Glomerular visceral epithelial cell (primary cell): ENCODE results near the gene MANBA.

Source experiments
- DNase-seq: peaks from one replicate; pipeline ENCODE4 v3.0.0-alpha.2; 2016; ENCODE audit errors: extremely low spot score

Gene MANBA

GRCh38 chr4:102760645-102761295 lies at the start of gene MANBA:
Gene MANBA (minus strand): TSS chr4:102760968. CDS start chr4:102760894, 74 bp downstream.
- peak; percentile 81 for DNase-seq

- no peak for DNase-seq
Observed at GRCh38 chr4:102809691-102810090, 48.9 kb upstream of the MANBA start.

GRCh38 chr4:102809190-102809589 lies 48.4 kb upstream of the MANBA start:
- no peak for DNase-seq

- DNase-seq, result no peak
Observed at GRCh38 chr4:102808009-102808408, 47.2 kb upstream of the MANBA start.

GRCh38 chr4:102807345-102807744 lies 46.6 kb upstream of the MANBA start:
- peak; percentile 28 for DNase-seq

GRCh38 chr4:102799816-102800215 lies 39.0 kb upstream of the MANBA start:
- DNase-seq, result no peak

GRCh38 chr4:102794999-102795398 lies 34.2 kb upstream of the MANBA start:
- DNase-seq, result no peak

GRCh38 chr4:102792361-102792936 lies 31.7 kb upstream of the MANBA start:
- no peak for DNase-seq

GRCh38 chr4:102791318-102791835 lies 30.6 kb upstream of the MANBA start:
- no peak for DNase-seq

- DNase-seq, result peak; percentile 50
Observed at GRCh38 chr4:102789317-102789717, 28.5 kb upstream of the MANBA start.

GRCh38 chr4:102787944-102788343 lies 27.2 kb upstream of the MANBA start:
- no peak for DNase-seq

GRCh38 chr4:102787096-102787881 lies 26.5 kb upstream of the MANBA start:
- DNase-seq, result no peak

- DNase-seq, result no peak
Observed at GRCh38 chr4:102786279-102786678, 25.5 kb upstream of the MANBA start.

- no peak for DNase-seq
Observed at GRCh38 chr4:102783006-102783405, 22.2 kb upstream of the MANBA start.

GRCh38 chr4:102781570-102781969 lies 20.8 kb upstream of the MANBA start:
- DNase-seq, result no peak

- DNase-seq, result peak; percentile 18
Observed at GRCh38 chr4:102780476-102781144, 19.8 kb upstream of the MANBA start.

- no peak for DNase-seq
Observed at GRCh38 chr4:102779204-102779603, 18.4 kb upstream of the MANBA start.

GRCh38 chr4:102778720-102779119 lies 18.0 kb upstream of the MANBA start:
- DNase-seq, result no peak

- no peak for DNase-seq
Observed at GRCh38 chr4:102775805-102776204, 15.0 kb upstream of the MANBA start.

GRCh38 chr4:102774254-102774653 lies 13.5 kb upstream of the MANBA start:
- no peak for DNase-seq

GRCh38 chr4:102772738-102773340 lies 12.1 kb upstream of the MANBA start:
- DNase-seq, result no peak

- no peak for DNase-seq
Observed at GRCh38 chr4:102764901-102765300, 4.1 kb upstream of the MANBA start.
